GM23248 (cell line): ENCODE results near the gene MYO10. TPM values are rescaled to one million over a fixed set of nuclear protein-coding genes. Genes with fewer than 3 reads are reported as not detected.
A peak's percentile ranks its signal among the peaks of the same experiment; 100 is the strongest.

Experiments used
- DNase-seq: peaks from one replicate; pipeline ENCODE4 v3.0.0-alpha.2; 2015
- H2AFZ ChIP-seq: fragments of 200-600 bp; sonication (generic); 2 replicates; pipeline ENCODE4 v1.6.1; 2016; ENCODE audit warnings: antibody characterized with exemption
- H3F3A ChIP-seq: fragments of 200-600 bp; sonication (generic); 2 replicates; pipeline ENCODE4 v1.6.1; 2016; ENCODE audit warnings: mild to moderate bottlenecking, antibody characterized with exemption, mixed run types; ENCODE audit not compliant: insufficient read depth
- H3K27ac ChIP-seq: fragments of 200-600 bp; sonication (generic); 2 replicates; pipeline ENCODE4 v1.5.1; 2016; ENCODE audit warnings: mild to moderate bottlenecking
- H3K27me3 ChIP-seq: fragments of 200-600 bp; sonication (generic); replicated peaks from 2 replicates; pipeline ENCODE4 v1.6.1; 2016; ENCODE audit warnings: mild to moderate bottlenecking; ENCODE audit not compliant: insufficient read depth
- H3K36me3 ChIP-seq: fragments of 200-600 bp; sonication (generic); 2 replicates; pipeline ENCODE4 v1.6.1; 2016; ENCODE audit warnings: low read depth, mild to moderate bottlenecking
- H3K4me1 ChIP-seq: fragments of 200-600 bp; sonication (generic); 2 replicates; pipeline ENCODE4 v1.6.1; 2016; ENCODE audit warnings: mild to moderate bottlenecking; ENCODE audit not compliant: insufficient read depth
- H3K4me2 ChIP-seq: fragments of 200-600 bp; sonication (generic); one replicate; pipeline ENCODE4 v1.6.1; 2016; ENCODE audit warnings: mild to moderate bottlenecking; ENCODE audit not compliant: unreplicated experiment
- H3K4me3 ChIP-seq: fragments of 200-600 bp; sonication (generic); 2 replicates; pipeline ENCODE4 v1.5.1; 2016; ENCODE audit warnings: mild to moderate bottlenecking
- H3K79me2 ChIP-seq: fragments of 200-600 bp; sonication (generic); 2 replicates; pipeline ENCODE4 v1.6.1; 2016; ENCODE audit warnings: mild to moderate bottlenecking; ENCODE audit not compliant: insufficient read depth
- H3K9ac ChIP-seq: fragments of 200-600 bp; sonication (generic); 2 replicates; pipeline ENCODE4 v1.6.1; 2016; ENCODE audit warnings: mild to moderate bottlenecking
- H3K9me2 ChIP-seq: fragments of 200-600 bp; sonication (generic); 2 replicates; pipeline ENCODE4 v1.6.1; 2016; ENCODE audit warnings: mixed run types, mild to moderate bottlenecking, moderate library complexity; ENCODE audit not compliant: insufficient read depth
- H3K9me3 ChIP-seq: fragments of 200-600 bp; sonication (generic); one replicate; pipeline ENCODE4 v1.6.1; 2017; ENCODE audit warnings: low read depth
- H4K20me1 ChIP-seq: fragments of 200-600 bp; sonication (generic); 2 replicates; pipeline ENCODE4 v1.6.0; 2016; ENCODE audit not compliant: insufficient read depth
- EZH2 ChIP-seq: fragments of 200-600 bp; sonication (generic); IDR thresholded peaks from 2 replicates; pipeline ENCODE4 v1.6.1; 2018; ENCODE audit warnings: antibody characterized with exemption, mild to moderate bottlenecking; ENCODE audit not compliant: insufficient read depth, poor library complexity, severe bottlenecking
- EZH2phosphoT487 ChIP-seq: fragments of 200-600 bp; sonication (generic); IDR thresholded peaks from 2 replicates; pipeline ENCODE4 v1.6.1; 2018; ENCODE audit warnings: antibody characterized with exemption, moderate library complexity, mild to moderate bottlenecking, low read depth; ENCODE audit not compliant: insufficient read depth
- WGBS, 2 experiments: methylation state at CpG; one replicate each; pipeline ENCODE4 v1.1.6; 2015 to 2017; ENCODE audit warnings: low lambda C conversion rate in 2 of 2, low coverage in 1 of 2; ENCODE audit errors: missing lambda C conversion rate in 2 of 2; 5-methylcytosine and 5-hydroxymethylcytosine counted together
- in situ Hi-C: fragments of 300-500 bp; cut with MboI; formaldehyde crosslinking; loops from 2 replicates; pipeline ENCODE4 v1.15.0; 2020
- polyA plus RNA-seq: library from polyadenylated mRNA; unstranded; fragments of >200 nt; fragmentation: Nextera tagmentation; extraction: Ambion mirVana; gene quantifications from 2 replicates; pipeline ENCODE4 v1.2.1, GENCODE V29; 2016
- total RNA-seq: library from RNA; depleted of rRNA; stranded (reverse); fragments of >200 nt; shearing (Covaris generic); gene quantifications from 2 replicates; pipeline ENCODE4 v1.2.3, GENCODE V29; 2014

Gene MYO10
- total and polyA plus RNA-seq, 2 experiments from 2014 or later, result 43.2 to 47.0 TPM

GRCh38 chr5:16858151-16858550 is 77.9 kb downstream of the MYO10 start:
- TF ChIP-seq EZH2 (no peak), EZH2phosphoT487 (no peak)
- peaks cover 100% of the 10 kb centered on the region for H3K79me2 ChIP-seq

DNA sequence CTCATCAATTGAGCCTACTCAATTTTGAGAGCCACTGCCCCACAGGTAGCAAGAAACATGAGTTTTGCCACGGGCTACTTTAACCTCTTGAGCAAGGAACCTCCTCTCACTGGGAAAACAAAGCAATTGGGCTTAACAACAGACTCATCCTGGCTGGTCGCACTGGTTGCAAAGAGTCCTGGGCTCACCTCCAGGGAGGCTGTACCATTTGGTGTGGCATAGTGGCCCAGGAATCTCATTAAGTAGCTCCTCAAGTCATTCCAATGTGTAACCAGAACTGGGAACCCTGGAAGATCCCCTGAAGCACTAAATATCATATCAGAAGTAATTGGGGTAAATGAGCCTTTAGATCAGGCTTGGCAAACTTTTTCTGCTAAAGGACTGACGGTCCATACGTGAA is 78.5 kb downstream of the MYO10 start:
- H3K4me2 ChIP-seq, result no peak overlapping the region
- no peak overlapping the region for H3K4me3 ChIP-seq
- in situ Hi-C loops, result no loop called here
- H3K9ac ChIP-seq, result no peak overlapping the region
- DNase-seq, result peak; percentile 51
- H3K4me1 ChIP-seq, result peaks cover 27% of the 10 kb centered on the region
- peak overlapping the region; percentile 42; the same call in 1 of the 2 replicates for H3K27ac ChIP-seq
- H2AFZ ChIP-seq, result no peak overlapping the region
- 91 to 93% methylated on average over 4 of the region's 4 CpGs for WGBS, 2 experiments
- H3K27me3 ChIP-seq, result no peaks in the 10 kb centered on the region
- H3K9me3 ChIP-seq, result no peaks in the 10 kb centered on the region
- no peaks in the 10 kb centered on the region for H3K9me2 ChIP-seq
- H3F3A ChIP-seq, result peaks cover 43% of the 10 kb centered on the region
- no peak for TF ChIP-seq EZH2
- TF ChIP-seq EZH2phosphoT487, result no peak
- H4K20me1 ChIP-seq, result peaks cover 4% of the 10 kb centered on the region; the same call in 1 of the 2 replicates
- peaks cover 100% of the 10 kb centered on the region for H3K79me2 ChIP-seq
- H3K36me3 ChIP-seq, result no peaks in the 10 kb centered on the region

More at GRCh38 chr5:16858151-16858550, 77.9 kb downstream of the MYO10 start:
- no peaks in the 10 kb centered on the region for H3K27me3 ChIP-seq
- peaks cover 27% of the 10 kb centered on the region for H3K4me1 ChIP-seq
- H3K27ac ChIP-seq, result no peak overlapping the region
- peaks cover 41% of the 10 kb centered on the region for H3F3A ChIP-seq
- no peak for DNase-seq
- no peak overlapping the region for H3K9ac ChIP-seq
- H2AFZ ChIP-seq, result no peak overlapping the region
- H3K4me3 ChIP-seq, result no peak overlapping the region
- whole genome bisulfite sequencing, 2 experiments, result 97 to 99% methylated on average over 6 of the region's 6 CpGs
- no peaks in the 10 kb centered on the region for H3K9me2 ChIP-seq
- no peaks in the 10 kb centered on the region for H3K36me3 ChIP-seq
- no peak overlapping the region for H3K4me2 ChIP-seq
- no peaks in the 10 kb centered on the region for H3K9me3 ChIP-seq
- in situ Hi-C loops, result no loop called here
- H4K20me1 ChIP-seq, result peaks cover 4% of the 10 kb centered on the region; the same call in 1 of the 2 replicates

DNA sequence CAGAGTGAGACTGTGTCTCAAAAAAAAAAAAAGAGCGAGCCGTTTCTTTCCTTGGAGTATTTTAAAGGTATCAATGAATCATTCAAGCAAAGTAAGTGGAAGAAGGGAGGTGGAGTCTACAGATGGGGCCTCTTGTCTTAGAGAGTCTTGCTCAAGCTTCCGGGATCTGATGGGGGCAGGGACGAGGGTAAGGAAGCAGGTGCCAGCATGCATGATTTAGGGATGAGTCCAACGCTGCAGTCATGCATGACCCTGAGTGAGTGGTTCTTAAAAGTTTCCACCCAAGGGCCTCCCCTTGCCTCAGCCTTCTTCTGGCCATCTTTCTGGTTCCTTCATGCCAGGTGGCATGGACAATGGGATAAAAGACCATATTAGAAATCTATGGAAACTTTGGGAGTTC is 79.6 kb downstream of the MYO10 start:
- H2AFZ ChIP-seq, result no peak overlapping the region
- no peak overlapping the region for H3K9ac ChIP-seq
- peaks cover 48% of the 10 kb centered on the region for H3F3A ChIP-seq
- no peaks in the 10 kb centered on the region for H3K9me2 ChIP-seq
- 49 to 53% methylated on average over 5 of the region's 5 CpGs for WGBS, 2 experiments
- peaks cover 4% of the 10 kb centered on the region; the same call in 1 of the 2 replicates for H4K20me1 ChIP-seq
- TF ChIP-seq EZH2, result no peak
- no peak for TF ChIP-seq EZH2phosphoT487
- H3K79me2 ChIP-seq, result peaks cover 100% of the 10 kb centered on the region
- H3K27me3 ChIP-seq, result no peaks in the 10 kb centered on the region
- no peaks in the 10 kb centered on the region for H3K9me3 ChIP-seq
- peaks cover 27% of the 10 kb centered on the region for H3K4me1 ChIP-seq
- no peaks in the 10 kb centered on the region for H3K36me3 ChIP-seq
- peak; percentile 72 for DNase-seq
- in situ Hi-C loops, result no loop called here
- H3K4me2 ChIP-seq, result peak overlapping the region; percentile 69
- no peak overlapping the region for H3K4me3 ChIP-seq
- H3K27ac ChIP-seq, result peak overlapping the region; percentile 50

DNA sequence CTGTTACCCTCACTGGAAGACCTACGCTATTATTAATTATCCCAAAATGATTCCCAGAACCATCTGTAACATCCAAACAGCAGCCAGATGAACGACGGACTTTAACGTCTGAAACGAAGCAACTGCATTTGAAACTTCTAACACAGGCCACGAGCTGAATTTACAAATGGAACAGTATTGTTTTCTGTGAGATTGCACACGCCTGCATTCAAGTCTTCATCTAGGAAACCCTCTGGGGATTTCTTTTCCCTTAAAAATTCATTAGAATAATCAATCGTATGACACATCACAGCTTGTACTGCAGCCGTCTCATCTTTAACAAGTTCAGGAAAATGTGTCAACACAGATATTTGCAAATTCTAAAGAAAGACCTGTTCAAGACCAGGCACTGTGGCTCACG is 80.2 kb downstream of the MYO10 start:
- in situ Hi-C loops, result no loop called here
- Histone ChIP-seq H3K27ac (peak overlapping the region; percentile 50), H3K4me2 (peak overlapping the region; percentile 69), H3K4me1 (peaks cover 27% of the 10 kb centered on the region), H3K36me3 (no peaks in the 10 kb centered on the region), H4K20me1 (peaks cover 4% of the 10 kb centered on the region; the same call in 1 of the 2 replicates), H3F3A (peaks cover 54% of the 10 kb centered on the region), H3K4me3 (no peak overlapping the region), H3K9me2 (no peaks in the 10 kb centered on the region), H2AFZ (0 out of 2 replicates have a peak overlapping the region, but pooled peaks have one; percentile 0), H3K27me3 (no peaks in the 10 kb centered on the region), H3K79me2 (peaks cover 100% of the 10 kb centered on the region), H3K9ac (peak overlapping the region; percentile 45), H3K9me3 (no peaks in the 10 kb centered on the region)
- DNase-seq, result peak; percentile 41
- 29 to 33% methylated on average over 10 of the region's 10 CpGs for WGBS, 2 experiments
- TF ChIP-seq EZH2phosphoT487 (no peak), EZH2 (no peak)

- H3F3A ChIP-seq, result peaks cover 56% of the 10 kb centered on the region
- no peaks in the 10 kb centered on the region for H3K36me3 ChIP-seq
- H3K4me2 ChIP-seq, result peak overlapping the region; percentile 69
- H3K4me1 ChIP-seq, result peaks cover 27% of the 10 kb centered on the region
- in situ Hi-C loops, result no loop called here
- H3K79me2 ChIP-seq, result peaks cover 99% of the 10 kb centered on the region
- WGBS, 2 experiments, result 30% methylated on average over 5 of the region's 5 CpGs
- TF ChIP-seq EZH2phosphoT487 (no peak), EZH2 (no peak)
- no peaks in the 10 kb centered on the region for H3K27me3 ChIP-seq
- peak overlapping the region; percentile 50 for H3K27ac ChIP-seq
- peak; percentile 67 for DNase-seq
- H2AFZ ChIP-seq, result 0 out of 2 replicates have a peak overlapping the region, but pooled peaks have one; percentile 0
- peak overlapping the region; percentile 45 for H3K9ac ChIP-seq
- no peaks in the 10 kb centered on the region for H3K9me2 ChIP-seq
- peaks cover 4% of the 10 kb centered on the region; the same call in 1 of the 2 replicates for H4K20me1 ChIP-seq
- no peak overlapping the region for H3K4me3 ChIP-seq
- no peaks in the 10 kb centered on the region for H3K9me3 ChIP-seq
Measured at GRCh38 chr5:16855485-16855884, 80.6 kb downstream of the MYO10 start.
